Transverse colon (tissue), 4 donors: Measurements from ENCODE around the gene MMEL1. TPM values are rescaled to one million over a fixed set of nuclear protein-coding genes. Genes with fewer than 3 reads are reported as not detected.

Source experiments
- DNase-seq: peaks from one replicate; pipeline ENCODE4 v3.0.0-alpha.2; 2019
- H3K27ac ChIP-seq, 4 donors: fragments of 200-600 bp; sonication (generic); 2 replicates each; pipeline ENCODE4 v1.5.1; 2016 to 2018; ENCODE audit warnings: inconsistent platforms in 4 of 4
- H3K27me3 ChIP-seq: fragments of 200-600 bp; sonication (generic); 2 replicates; pipeline ENCODE4 v1.5.1; 2017; ENCODE audit warnings: inconsistent platforms
- H3K36me3 ChIP-seq, 4 donors: fragments of 200-600 bp; sonication (generic); 2 replicates each; pipeline ENCODE4 v1.5.1; 2017 to 2019; ENCODE audit warnings: inconsistent platforms in 4 of 4
- H3K4me1 ChIP-seq, 4 donors: fragments of 200-600 bp; sonication (generic); 2 replicates each; pipeline ENCODE4 v1.5.1; 2017 to 2020; ENCODE audit warnings: inconsistent platforms in 4 of 4
- H3K4me3 ChIP-seq, 4 donors: fragments of 200-600 bp; sonication (generic); 1 replicate in 1 of 4; 2 replicates in 3 of 4; pipeline versions ENCODE4 v1.5.1 to v1.6.1; 2017 to 2019; ENCODE audit warnings: inconsistent platforms in 4 of 4
- H3K9me3 ChIP-seq, 2 donors: fragments of 200-600 bp; sonication (generic); 2 replicates each; pipeline ENCODE4 v1.5.1; 2017 to 2019; ENCODE audit warnings: inconsistent platforms in 2 of 2
- EP300 ChIP-seq: sonication (generic); formaldehyde crosslinking; IDR thresholded peaks from one replicate; pipeline ENCODE4 v1.6.1; 2017; ENCODE audit warnings: antibody characterized with exemption, low read depth
- POLR2A ChIP-seq: fragments of 450-650 bp; IDR thresholded peaks from one replicate; pipeline ENCODE4 v1.6.1; 2016; ENCODE audit warnings: antibody characterized with exemption, mild to moderate bottlenecking, moderate library complexity
- POLR2AphosphoS5 ChIP-seq, 3 donors: sonication (generic); formaldehyde crosslinking; IDR thresholded peaks; one replicate each; pipeline ENCODE4 v1.6.1; 2016; ENCODE audit warnings: antibody characterized with exemption in 3 of 3
- whole genome bisulfite sequencing, 2 donors: methylation state at CpG; one replicate each; pipeline ENCODE4 v1.1.5; 2018; ENCODE audit warnings: low coverage in 1 of 2; 5-methylcytosine and 5-hydroxymethylcytosine counted together
- in situ Hi-C, 4 donors: fragments of 200-750 bp; cut with MboI; loops; one replicate each; pipeline versions ENCODE4 v1.15.0 to v1.15.1; 2017; ENCODE audit warnings: low sequenced_read_pairs in 3 of 4, low pct_ligation_motif_present in 1 of 4, low pct_unique_long_range_greater_than_20kb in 1 of 4
- intact Hi-C: fragments of 100-400 bp; cut with DNase I; formaldehyde crosslinking; loops from one replicate; pipeline ENCODE4 v1.15.1; 2023; ENCODE audit warnings: low total_unique reads
- total RNA-seq, 4 donors: library from RNA; depleted of rRNA; stranded (reverse); fragments of >200 nt; gene quantifications; one replicate each; pipeline ENCODE4 v1.1.0, GENCODE V29; 2016
- TF ChIP-seq, protein P1 (sequence below), 5 experiments: fragments of 200-600 bp in 3 of 5; fragments of 450-650 bp in 2 of 5; sonication (generic) in 3 of 5; IDR thresholded peaks; 1 replicate in 2 of 5; 2 replicates in 3 of 5; pipeline ENCODE4 v1.5.1; 2016 to 2017; ENCODE audit warnings: antibody characterized with exemption in 5 of 5, inconsistent platforms in 3 of 5, mild to moderate bottlenecking in 2 of 5, moderate library complexity in 1 of 5

MMEL1 gene
- total RNA-seq, 4 donors from 2014 or later = 10.5 to 16.7 (median 12.4) TPM; not detected in 1

DNA sequence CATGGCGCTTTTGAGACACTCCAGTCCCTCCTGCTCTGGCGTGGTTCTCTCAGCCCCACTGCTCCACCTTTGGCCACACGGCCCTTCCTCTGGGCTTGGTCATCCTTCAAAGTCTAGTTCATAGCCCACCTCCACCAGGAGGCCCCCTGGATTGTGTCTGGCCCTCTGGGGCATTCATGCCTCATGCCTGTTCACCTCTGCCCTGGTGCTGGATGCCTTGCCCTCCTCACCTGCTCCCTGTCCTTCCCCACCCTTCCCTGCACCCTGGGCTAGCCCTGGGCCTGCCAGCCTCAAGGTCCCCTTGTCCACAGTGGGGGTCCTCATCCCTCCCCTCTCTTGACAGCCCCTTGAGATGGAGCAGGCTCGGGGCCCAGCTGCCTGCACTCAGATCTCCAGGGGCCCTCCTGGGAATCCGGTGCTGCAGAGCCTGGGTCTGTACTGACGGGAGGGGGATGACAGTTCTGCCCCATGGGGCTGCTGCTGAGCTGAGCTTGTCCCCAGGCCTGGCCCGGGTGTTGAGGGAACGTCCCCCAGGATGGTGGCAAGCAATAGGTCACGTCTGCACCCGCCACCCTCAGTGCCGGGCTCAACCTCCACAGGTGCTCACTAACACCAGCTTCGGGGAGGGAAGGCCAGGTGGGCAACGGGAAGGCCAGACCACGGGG, 27.8 kb downstream of the MMEL1 start:
- in situ Hi-C loops (no loop called here), intact Hi-C loops (no loop called here)
- H3K27me3 ChIP-seq = peaks cover 8% of the 10 kb centered on the region
- TF ChIP-seq, protein P1, sequence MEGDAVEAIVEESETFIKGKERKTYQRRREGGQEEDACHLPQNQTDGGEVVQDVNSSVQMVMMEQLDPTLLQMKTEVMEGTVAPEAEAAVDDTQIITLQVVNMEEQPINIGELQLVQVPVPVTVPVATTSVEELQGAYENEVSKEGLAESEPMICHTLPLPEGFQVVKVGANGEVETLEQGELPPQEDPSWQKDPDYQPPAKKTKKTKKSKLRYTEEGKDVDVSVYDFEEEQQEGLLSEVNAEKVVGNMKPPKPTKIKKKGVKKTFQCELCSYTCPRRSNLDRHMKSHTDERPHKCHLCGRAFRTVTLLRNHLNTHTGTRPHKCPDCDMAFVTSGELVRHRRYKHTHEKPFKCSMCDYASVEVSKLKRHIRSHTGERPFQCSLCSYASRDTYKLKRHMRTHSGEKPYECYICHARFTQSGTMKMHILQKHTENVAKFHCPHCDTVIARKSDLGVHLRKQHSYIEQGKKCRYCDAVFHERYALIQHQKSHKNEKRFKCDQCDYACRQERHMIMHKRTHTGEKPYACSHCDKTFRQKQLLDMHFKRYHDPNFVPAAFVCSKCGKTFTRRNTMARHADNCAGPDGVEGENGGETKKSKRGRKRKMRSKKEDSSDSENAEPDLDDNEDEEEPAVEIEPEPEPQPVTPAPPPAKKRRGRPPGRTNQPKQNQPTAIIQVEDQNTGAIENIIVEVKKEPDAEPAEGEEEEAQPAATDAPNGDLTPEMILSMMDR (IDR thresholded peaks at IDR 0.05) = no peak
- TF ChIP-seq EP300 = no peak
- TF ChIP-seq POLR2AphosphoS5 (IDR thresholded peaks at IDR 0.05) = no peak
- no peak for TF ChIP-seq POLR2A
- no peak overlapping the region for H3K27ac ChIP-seq
- no peaks in the 10 kb centered on the region for H3K9me3 ChIP-seq
- no peaks in the 10 kb centered on the region for H3K36me3 ChIP-seq
- no peak for DNase-seq
- H3K4me3 ChIP-seq = no peak overlapping the region
- no peaks in the 10 kb centered on the region for H3K4me1 ChIP-seq
- 86% methylated on average over 12 of the region's 14 CpGs; no CpG with 5 or more reads in 1 of the 2 donors for whole genome bisulfite sequencing, 2 donors

DNA sequence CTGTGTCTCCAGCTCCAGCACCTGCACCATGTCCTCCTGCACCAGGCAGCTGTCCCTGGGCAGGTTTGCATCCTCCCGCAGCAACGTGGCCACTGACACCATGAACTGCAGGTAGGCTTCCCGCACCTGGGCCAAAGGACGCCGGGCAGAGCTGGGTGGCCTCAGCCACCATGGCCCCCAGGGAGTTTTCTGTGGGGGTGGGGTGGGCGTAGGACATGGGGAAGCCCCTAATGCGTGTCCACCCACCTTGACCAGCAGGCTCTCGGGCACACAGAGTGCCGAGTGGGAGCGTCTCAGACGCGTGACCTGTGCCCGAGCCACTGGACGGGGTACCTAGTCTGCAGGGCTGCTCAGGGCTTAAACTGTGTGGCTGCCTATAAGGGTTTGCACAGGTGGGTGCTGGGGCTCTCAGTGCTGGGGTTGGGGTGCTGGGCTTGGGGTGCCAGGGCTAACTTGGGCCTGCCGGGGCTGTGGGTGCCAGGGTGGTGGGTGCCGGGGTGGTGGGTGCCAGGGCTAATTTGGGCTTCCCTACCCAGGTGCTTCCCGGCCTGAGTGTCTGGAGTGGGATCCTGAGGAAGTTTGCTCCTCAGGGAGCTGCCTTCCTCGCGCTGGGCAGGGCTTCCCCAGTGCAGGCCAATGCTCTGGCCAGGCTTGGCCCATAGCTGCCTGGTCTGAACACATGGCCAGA, 28.5 kb downstream of the MMEL1 start:
- DNase-seq = no peak
- Histone ChIP-seq H3K4me3 (no peak overlapping the region), H3K27ac (no peak overlapping the region), H3K4me1 (no peaks in the 10 kb centered on the region), H3K27me3 (peaks cover 8% of the 10 kb centered on the region), H3K36me3 (no peaks in the 10 kb centered on the region), H3K9me3 (no peaks in the 10 kb centered on the region)
- intact Hi-C loops (no loop called here), in situ Hi-C loops (no loop called here)
- 85% methylated on average over 17 of the region's 19 CpGs; no CpG with 5 or more reads in 1 of the 2 donors for WGBS, 2 donors
- TF ChIP-seq, protein P1 (IDR thresholded peaks at IDR 0.05) = no peak
- no peak for TF ChIP-seq POLR2AphosphoS5 (IDR thresholded peaks at IDR 0.05)
- no peak for TF ChIP-seq POLR2A
- TF ChIP-seq EP300 = no peak

DNA sequence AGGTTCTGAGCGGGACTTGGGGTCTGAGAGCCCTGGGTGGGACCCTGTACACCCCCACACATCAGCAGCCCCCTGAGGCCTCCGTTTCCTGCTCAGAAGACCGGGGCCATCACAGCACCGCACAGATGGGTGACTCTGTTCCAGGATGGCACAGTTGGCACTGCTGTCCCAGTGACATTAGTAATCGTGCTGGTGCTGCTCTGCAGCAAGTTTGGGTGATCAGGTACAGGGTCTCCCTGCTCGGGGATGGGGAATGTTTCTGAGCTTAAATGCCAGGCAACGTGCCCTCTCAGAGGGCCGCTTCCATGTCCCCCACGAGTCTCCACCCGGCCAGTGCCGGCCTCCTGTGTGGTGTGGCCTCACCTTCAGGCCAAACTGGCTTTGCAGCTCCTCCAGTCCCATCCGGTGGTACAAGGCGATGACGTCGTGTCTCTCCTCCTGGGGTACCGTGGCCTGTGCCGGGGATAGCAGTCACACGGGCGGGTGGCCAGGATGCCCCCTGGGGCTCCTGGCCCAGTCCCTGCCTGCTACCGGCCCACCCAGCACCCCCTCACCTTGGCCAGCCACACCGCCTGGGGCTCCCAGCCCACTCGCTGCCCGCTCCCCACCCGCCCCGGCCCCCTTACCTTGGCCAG, 29.2 kb downstream of the MMEL1 start:
- H3K4me1 ChIP-seq = no peaks in the 10 kb centered on the region
- DNase-seq = no peak
- intact Hi-C loops = no loop called here

More for the DNA sequence above, 29.2 kb downstream of the MMEL1 start:
- Histone ChIP-seq H3K27me3 (peaks cover 8% of the 10 kb centered on the region), H3K9me3 (no peaks in the 10 kb centered on the region), H3K4me3 (no peak overlapping the region), H3K36me3 (no peaks in the 10 kb centered on the region), H3K27ac (no peak overlapping the region)
- TF ChIP-seq POLR2A (no peak), POLR2AphosphoS5 (IDR thresholded peaks at IDR 0.05) (no peak), EP300 (no peak)
- TF ChIP-seq, protein P1 (IDR thresholded peaks at IDR 0.05) = no peak
- WGBS, 2 donors = 72% methylated on average over 18 of the region's 25 CpGs; no CpG with 5 or more reads in 1 of the 2 donors
- in situ Hi-C loops = no loop called here
